GM19035 (cell line): ENCODE measurements around the gene COPS9.

Experiments
- ATAC-seq: cut with Tn5 transposase; IDR thresholded peaks from one replicate; pipeline ENCODE4 v1.9.1; 2021; ENCODE audit not compliant: unreplicated experiment

The COPS9 gene

DNA sequence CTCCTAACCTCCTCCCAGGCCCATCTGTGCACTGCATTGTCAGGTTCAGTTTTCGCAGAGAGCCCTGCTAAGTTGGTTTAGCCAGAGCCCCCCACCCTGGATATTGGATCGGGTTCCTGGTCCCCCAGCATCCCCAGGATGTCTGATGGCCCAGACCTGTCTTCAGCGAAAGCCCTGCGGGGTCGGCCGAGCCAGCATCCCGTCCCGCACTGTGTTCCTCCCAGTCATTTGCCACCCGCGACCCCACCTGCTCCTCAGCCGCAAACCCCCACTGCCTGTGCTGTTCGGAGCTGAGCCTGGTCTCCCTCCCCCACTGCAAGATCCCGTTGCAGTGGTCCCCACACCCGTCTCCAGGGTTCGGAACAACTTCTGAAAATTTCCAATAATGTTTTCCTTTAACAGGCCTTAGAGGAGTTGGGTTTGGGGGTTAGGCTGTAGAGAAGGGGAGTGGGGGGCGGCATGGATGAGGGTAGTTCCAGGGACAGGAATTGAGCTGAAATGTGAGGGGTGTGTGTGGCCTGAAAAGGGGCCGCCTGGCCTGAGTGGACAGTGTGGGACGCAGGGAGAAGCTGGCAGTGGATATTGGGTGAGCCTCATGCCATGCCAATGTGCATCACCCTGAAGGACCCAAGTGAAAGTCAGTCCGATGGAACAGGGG lies 1.6 kb upstream of the COPS9 start:
- ATAC-seq = no peak

DNA sequence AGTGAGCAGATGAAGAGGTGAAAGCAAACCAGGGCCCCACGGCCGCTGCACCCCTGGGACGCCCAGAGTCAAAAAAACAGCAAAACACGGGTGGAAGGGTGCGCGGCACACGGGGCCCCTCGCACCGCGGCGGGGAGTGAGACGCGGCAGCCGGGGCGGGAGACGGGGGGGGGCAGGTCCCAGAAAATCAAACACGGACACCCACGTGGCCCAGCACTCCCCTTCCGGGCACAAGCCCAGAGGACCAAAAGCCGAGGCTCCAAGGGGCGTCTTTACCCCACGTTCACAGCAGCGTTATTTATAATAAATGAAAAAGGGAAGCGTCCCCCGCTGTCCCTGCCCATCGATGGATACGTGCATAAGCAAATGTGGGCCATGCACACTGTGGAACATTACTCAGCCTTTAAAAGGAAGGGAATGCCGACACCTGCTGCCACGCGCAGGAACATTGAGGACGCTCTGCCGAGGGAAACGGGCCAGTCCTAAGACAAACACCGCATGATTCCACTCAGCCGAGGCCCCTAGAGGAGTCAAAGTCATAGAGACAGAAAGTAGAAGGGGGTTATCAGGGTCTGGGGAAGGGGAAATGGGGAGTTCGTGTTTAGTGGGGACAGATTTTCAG lies 677 bp upstream of the COPS9 start:
- peak; percentile 16 for ATAC-seq

DNA sequence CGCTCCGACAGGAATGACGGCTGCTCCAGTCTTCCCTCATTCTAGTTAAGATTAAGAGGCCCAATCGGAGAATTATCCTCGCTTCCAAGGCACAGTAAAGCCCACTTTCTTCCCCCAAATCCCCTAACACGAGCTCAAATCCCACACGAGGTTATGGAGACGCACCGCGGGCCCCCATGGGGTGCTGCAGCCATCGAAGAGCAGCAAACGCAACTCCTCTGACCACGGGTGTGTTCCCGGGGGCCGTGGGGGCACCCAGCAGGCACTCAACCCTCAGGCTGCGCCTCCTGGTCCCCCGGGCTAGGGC lies 446 bp downstream of the COPS9 start:
- ATAC-seq = peak; percentile 24

DNA sequence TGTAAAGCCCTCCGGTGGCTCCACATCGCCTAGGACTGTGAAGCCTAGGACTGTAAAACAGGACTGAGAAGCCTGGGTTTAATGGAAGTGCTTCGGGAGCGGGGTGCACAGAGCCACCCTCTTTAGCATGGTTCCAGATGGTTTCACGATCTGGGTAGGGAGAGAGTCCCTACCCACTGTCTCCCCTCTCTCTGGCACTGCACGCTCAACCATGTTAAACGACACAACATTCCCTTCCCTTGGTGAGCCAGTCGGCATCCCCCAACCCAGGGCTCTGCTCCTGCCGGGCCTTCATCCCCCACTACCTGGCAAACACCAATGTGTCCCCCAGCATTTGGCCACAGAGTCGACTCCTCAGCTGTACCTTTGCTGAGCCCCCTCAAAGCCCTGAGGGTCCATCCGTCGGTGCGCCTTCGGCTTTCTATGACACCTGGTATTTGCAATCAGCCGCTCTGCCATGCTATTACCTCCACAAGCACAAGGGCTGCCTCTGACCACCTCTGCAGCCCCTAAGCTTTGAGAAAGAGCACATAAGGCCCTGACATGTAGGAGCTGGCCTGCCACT lies 1.1 kb downstream of the COPS9 start:
- no peak for ATAC-seq

DNA sequence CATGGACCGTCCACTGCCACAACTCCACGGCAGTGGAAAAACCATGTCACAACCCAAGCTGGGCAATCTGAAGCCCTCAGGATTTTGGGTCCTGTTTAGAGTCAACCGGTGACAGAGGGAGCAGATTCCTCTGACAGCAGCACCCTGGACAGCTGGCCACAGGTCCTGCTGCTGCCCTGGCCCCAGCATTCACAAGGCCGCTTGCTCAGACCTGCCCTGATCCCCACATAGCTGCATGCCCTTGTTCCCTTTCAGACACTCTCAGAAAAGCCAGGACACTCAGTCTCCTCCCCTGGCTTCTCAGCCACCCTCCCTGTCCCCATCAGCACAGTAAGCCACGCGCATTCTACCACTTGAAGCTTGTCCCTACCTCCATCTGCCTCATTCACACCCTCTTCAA lies 1.6 kb downstream of the COPS9 start:
- no peak for ATAC-seq

DNA sequence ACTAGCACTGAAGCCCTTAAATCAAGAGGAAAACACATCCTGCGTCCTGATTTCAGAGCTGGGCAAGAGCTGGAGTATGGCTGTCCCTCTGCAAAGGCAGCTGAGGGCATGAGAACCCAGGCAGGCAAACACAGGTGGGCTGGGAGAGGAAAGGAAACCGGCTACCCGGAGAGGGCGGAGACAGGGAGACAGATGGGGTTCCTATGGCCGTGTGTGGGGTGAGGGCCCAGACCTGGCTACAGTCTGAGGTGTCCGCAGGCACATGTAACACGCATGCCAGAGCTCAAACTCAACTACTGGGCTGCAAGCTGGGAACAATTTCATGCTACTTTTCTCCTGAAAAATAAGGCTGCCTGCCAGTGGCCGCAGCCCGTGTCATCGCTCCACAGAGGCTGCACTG lies 2.7 kb downstream of the COPS9 start:
- ATAC-seq = no peak

DNA sequence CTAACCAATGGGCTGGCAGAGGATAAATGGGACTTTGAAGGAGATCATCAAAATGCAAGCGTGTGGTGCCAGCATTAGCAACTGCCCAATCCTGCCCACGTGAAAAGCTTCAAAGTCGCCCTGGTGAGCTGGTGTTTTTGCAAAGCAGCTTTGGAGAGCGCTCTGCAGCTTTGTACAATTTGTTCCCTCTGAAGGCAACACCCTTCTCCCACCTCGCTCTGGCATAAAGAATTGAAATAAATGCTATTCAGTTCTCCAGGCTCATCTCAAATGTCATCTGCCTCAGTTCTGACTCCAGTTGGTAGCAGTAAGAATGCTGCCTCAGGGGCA lies 3.5 kb downstream of the COPS9 start:
- ATAC-seq = no peak

DNA sequence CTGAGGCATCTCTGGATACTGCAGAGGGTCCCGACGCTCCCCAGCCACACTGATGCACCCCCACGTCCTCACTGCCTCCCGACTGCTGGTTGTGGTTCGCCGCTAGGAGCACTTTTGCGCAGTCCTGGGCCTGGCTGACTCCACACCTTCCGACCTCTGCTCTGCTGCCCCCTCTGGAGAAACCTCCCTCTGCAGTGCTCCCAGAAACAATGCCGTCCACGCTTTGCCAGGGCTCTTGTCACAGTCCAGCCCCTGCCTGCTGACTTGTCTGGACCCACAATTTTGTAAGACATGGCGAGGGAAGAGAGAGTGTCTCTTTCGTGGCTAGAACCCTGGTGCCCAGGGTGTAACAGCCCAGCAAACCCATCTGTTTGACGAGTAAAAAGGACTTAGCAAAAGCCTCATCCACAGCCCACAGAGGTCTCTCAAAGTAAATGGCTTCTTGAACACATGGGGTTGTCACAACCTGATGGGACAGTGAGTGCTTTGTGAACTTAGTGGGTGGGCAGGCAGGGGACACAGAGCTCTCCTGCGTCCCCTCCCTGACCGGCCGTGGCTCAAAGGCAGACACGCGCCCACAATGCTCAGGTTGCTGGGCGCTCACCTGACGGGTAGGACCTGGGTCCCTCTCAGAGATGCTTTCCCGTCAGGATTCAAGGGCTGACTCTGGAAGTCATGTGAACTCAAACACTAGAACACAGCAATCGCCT lies 4.0 kb downstream of the COPS9 start:
- ATAC-seq = no peak

DNA sequence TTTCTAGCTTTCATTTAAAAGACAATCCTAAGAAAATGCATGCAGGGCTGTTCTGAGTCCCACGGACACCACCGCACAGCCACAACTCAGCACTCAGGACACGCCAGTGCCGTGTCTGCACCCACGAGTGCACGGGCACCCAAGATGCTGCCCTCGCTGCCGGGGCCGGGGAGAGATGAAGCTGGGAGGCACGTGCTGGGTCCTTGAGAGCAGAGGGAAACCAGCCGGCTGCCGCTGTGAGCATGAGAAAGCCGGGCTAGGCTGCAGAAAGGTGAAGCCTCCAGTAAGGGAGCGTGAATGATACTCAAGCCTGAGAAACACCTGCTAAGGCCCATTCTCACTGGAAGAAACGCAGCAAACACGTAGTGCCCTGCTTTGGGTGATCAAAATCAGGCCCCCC lies 4.8 kb downstream of the COPS9 start:
- ATAC-seq = no peak

DNA sequence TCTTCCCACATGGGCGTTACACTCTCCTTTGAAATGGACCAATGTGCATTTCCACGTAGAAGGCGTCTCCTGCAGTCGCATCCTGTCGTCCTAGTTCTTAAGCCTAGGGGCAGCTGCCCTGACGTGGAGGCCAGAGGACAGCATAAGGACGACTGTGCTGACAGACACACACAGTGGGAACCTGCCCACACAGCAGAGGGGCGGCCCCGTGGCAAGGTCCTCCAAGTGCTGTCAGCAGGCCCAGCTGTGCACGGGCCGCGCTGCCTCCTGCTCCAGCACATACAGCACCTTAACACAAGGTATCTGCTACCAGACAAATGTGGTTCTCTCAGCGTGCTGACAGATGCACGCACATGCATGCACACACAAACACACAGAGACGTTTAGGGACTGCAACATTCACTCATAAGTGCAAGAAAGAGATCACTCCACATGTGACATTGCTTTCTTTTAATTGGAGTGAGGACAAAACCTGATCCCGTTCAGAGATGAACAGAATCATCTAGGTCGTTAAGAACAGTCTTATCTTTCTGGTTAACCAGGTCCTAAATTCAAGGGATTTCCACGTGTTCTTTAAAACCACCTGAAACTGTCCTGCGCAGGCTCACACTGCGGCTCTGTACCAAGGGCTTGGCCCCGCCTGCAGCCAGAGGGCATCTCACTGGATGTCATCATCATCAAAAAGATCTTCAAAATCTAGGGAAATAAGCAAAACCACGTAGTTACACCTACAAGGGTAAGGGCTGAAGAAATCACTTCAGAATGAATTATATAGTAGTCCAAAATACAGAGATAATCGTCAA lies 5.5 kb downstream of the COPS9 start:
- no peak for ATAC-seq

DNA sequence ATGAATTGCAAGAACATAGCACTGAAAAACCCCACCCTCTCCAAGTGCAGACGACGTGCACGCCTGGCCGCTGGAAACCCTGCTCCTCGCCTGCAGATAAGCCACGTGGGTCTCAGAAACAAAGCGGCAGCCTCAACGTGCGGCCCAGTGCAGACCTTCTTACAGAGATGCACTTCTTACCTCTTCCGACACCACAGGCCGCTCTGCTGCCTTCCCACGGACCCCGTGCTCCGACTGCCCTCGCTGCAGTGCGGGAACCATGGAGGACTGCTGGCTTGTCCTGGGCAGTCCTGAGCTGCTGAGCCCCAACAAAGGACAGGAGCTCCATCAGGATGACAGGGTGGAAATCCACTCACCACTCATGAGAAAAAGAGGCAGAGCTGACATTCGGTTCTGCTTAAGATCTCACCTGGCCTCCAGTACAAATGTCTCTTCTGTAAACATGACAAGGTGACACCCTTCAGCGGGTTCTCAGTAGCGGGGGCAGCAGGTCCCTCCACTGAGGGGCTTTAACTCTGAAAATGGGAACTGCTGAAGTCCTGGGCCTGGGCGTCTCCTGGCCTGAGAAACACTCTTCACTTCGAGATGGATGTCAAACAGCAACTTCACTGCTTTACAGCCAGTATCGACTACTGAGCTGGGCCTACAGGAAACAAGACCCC lies 6.2 kb downstream of the COPS9 start:
- no peak for ATAC-seq

DNA sequence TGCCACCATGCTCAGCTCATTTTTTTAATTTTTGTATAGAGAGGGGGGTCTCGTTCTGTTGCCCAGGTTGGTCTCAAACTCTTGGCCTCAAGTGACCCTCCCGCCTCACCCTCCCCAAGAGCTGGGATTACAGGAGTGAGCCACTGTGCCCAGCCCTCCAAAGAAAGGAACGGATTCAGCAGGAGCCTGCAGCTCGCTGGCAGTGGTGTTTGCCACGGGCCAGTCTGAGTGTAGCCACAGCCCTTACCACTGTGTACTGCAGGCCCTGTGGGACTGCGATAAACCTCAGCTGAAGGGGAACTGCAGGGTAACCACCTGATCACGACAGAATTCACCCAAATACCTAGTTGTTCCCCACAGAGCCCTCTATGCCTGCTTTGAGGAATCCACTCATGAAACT lies 6.8 kb downstream of the COPS9 start:
- no peak for ATAC-seq

DNA sequence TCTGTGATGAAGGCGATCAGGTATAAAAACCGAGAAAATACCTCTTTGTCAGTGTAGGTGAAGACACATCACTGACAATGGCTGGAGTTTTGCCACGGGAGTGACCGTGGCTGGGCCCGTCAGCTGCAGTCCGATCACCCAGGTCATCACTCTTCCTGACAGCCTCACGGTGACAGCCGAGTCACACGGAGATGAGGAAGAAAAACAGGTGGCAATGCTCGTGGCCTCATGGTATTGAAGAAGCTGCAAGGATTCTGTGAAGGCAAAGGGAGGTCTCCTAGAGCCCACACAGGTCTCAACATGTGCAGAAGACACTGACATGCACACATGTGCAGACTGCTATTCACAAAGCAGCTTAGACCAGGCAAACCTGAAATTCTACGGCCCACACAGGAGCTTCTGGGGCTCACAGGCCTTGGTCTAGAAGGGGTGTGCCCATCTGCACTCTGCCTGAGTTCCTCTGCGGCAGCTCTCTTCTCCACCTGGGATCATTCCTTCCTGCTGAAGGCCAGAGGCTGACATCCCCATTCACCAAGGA lies 7.4 kb downstream of the COPS9 start:
- ATAC-seq = no peak

DNA sequence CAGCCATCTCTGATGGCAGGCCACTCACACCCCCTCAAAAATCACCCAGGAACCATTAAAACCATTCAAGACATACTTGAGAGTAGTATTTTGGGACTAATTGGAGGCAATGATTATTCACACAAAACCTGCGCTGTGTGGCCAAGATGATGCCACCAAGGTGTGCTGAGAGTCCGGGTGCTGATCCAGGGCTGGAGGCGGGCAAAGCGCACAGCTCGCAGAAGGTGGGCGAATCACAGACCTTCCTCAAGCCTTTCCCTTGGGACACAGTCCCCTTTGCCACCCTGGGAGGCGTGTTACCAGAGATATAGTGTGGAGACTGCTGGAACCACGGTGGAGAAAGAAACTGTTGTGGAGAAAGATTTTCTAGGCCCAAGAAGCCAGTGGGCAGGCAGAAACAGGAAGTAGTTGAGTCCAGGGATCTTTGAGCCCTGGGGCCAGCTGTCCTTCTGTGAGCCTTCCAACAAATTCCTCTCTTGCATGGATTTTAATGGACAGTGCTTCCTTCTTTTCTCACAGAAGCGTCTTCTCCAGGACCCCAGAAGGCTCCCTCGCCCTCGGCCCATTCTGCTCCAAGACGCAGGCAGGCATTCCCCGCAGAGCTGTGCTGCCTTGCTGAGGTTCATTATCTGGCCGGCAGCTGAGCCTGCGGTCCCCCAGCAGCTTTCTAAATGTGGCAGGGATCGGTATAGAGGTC lies 8.0 kb downstream of the COPS9 start:
- no peak for ATAC-seq

DNA sequence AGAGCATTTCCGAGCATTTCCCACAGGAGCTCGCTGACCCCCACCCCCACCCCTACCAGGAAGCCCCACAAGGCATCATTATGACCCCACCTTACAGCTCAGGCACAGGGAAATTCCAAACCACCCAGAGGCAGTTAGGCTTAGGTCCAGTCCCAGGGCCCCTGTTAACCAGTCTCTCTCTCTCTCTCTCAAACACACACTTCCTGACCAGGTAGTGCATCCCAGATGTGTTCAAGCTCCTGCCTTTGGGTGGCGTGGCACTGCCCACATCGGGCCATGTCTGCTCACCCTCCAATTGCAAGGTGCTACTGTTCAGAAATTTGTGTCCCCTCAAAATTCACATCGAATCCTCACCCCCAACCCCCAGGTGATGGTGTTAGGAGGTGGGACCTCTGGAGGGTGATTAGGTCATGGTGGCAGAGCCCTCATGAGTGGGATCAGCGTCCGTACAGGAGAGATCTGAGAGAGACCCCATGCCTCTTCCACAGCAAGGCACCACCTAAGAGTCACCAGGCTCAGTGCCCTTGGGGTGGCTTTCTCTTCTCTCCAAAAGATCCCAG lies 8.8 kb downstream of the COPS9 start:
- no peak for ATAC-seq

DNA sequence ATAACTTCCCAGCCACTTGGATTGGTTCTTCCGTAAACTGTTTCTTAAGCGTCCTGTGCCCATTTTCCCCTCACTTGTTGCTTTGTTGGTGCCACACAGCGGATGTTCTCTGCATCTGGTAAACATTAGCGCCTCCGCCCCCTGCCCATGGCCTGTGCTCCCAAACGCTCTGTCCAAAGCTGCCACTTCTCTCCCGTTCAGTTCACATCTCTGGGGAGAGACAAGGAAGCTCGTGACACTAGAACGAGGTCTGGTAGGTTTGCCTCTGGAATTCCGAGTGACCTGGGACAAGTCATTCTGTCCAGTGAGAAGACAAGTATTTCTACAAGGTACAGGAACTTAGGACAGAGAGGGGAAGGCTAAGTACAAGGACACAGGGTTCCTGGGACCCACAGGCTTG lies 9.4 kb downstream of the COPS9 start:
- no peak for ATAC-seq

DNA sequence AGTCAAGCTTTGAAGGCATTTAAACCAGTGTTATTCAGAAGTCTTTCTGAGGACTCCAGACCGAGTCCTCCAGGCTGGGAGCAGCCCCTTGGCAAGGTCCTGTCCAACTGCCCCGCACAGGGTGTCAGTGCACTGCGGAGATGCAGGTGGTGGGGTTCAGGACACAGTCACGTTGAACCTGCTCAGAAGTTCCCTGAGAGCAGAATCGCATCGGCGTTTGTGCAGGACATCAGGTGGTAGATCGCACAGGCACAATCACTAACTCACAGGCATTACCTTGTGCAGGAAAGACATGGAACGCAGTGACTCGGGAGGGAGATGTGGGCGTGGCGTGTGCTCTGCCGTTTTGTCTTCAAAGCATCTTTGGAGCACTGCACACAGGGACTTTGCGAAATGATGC lies 10.4 kb downstream of the COPS9 start:
- ATAC-seq = no peak

DNA sequence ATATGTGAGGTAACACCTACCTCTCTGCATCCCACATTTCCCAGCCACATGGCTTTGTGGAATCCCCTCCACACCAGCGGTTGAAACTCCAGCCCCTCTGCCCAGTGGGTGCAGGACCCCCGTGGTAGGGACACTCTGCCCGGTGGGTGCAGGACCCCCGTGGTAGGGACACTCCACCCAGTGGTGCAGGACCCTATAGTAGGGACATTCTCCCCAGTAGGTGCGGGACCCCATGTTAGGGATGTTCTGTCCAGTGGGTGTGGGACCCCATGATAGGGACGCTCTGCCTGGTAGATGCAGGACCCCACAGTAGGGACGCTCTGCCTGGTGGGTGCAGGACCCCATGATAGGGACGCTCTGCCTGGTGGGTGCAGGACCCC lies 11.5 kb downstream of the COPS9 start:
- no peak for ATAC-seq

DNA sequence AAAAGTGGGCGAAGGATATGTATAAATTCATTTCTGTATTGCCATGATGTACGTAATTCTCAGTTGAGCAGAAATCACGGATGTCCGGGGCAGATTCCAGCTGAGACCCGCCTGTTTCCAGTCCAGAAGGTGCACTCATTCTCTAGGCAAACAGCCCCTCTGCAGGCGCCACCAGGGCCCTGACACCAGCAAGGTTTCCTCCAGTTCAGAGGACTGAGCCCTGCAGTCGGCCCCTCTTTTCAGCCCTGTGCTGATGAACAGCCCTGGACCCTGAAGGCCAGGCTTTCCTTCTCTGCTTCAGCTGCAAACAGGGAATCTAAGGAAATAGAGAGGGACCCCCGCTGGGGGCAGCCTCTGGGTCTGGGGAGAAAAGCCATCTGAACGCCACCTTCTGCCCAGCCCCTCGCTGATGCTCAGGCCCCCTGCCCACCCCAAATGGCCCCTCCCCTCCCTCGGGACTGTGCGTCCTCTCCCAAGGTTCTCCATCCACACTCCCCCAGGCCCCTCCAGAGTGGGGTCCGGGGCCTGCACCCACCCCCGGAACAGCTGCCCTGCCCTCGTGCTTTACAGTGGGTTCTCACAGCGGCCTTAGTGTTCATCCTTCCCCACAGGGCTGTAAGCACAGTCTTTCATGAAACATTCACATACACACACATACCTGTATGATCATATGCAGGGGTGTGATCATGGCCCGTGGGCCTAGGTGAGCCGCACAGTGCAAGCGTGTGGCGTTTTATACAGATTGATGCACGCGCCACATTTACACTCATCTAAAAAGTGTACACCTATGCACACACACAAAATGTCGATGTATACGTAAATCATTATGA lies 12.1 kb downstream of the COPS9 start:
- no peak for ATAC-seq
